Ishikawa (cell line): ENCODE measurements around the gene TRAPPC14.

ENCODE experiments used
- CEBPB ChIP-seq: IDR thresholded peaks from 2 replicates; pipeline ENCODE4 v1.6.1; 2012
- CREB1 ChIP-seq: IDR thresholded peaks from 2 replicates; pipeline ENCODE4 v1.6.1; 2012; ENCODE audit warnings: low read depth
- EGR1 ChIP-seq: IDR thresholded peaks from 2 replicates; pipeline ENCODE4 v1.6.1; 2012
- EP300 ChIP-seq: IDR thresholded peaks from 2 replicates; pipeline ENCODE4 v1.6.1; 2012; ENCODE audit warnings: borderline replicate concordance
- FOXM1 ChIP-seq: IDR thresholded peaks from 2 replicates; pipeline ENCODE4 v1.6.1; 2012; ENCODE audit warnings: low read depth, borderline replicate concordance
- MAX ChIP-seq: IDR thresholded peaks from 2 replicates; pipeline ENCODE4 v1.6.1; 2012
- NFIC ChIP-seq: IDR thresholded peaks from 2 replicates; pipeline ENCODE4 v1.6.1; 2012
- RAD21 ChIP-seq: IDR thresholded peaks from 2 replicates; pipeline ENCODE4 v1.6.1; 2012; ENCODE audit warnings: low read depth
- REST ChIP-seq: IDR thresholded peaks from 2 replicates; pipeline ENCODE4 v1.6.1; 2012; ENCODE audit warnings: low read depth, mild to moderate bottlenecking
- TAF1 ChIP-seq: IDR thresholded peaks from 2 replicates; pipeline ENCODE4 v1.6.1; 2012; ENCODE audit warnings: low read depth, mild to moderate bottlenecking
- TCF12 ChIP-seq: IDR thresholded peaks from 2 replicates; pipeline ENCODE4 v1.6.1; 2012; ENCODE audit warnings: low read depth
- TEAD4 ChIP-seq: IDR thresholded peaks from 2 replicates; pipeline ENCODE4 v1.6.1; 2012
- USF1 ChIP-seq: IDR thresholded peaks from 2 replicates; pipeline ENCODE4 v1.6.1; 2012
- YY1 ChIP-seq: IDR thresholded peaks from 2 replicates; pipeline ENCODE4 v1.6.1; 2012; ENCODE audit warnings: low read depth
- ZBTB7A ChIP-seq: IDR thresholded peaks from 2 replicates; pipeline ENCODE4 v1.6.1; 2012; ENCODE audit warnings: low read depth

TRAPPC14 gene

GRCh38 chr7:100130608-100131453 is 27.7 kb downstream of the TRAPPC14 start:
- TF ChIP-seq EP300 (no peak), RAD21 (peak; percentile 66)

GRCh38 chr7:100128637-100128963 is 29.9 kb downstream of the TRAPPC14 start:
- no peak for TF ChIP-seq TEAD4

- TF ChIP-seq TEAD4 (no peak), CEBPB (no peak), USF1 (no peak), TCF12 (no peak), RAD21 (no peak), REST (no peak), EP300 (no peak), FOXM1 (no peak), MAX (no peak), EGR1 (no peak), TAF1 (no peak)
Observed at GRCh38 chr7:100127866-100128636, 30.5 kb downstream of the TRAPPC14 start.

GRCh38 chr7:100126931-100127865 is 31.3 kb downstream of the TRAPPC14 start, which contains the start of gene MBLAC1:
MBLAC1 (plus strand) TSS chr7:100126967; CDS start chr7:100127396, 429 bp downstream.
- TF ChIP-seq REST: no peak
- TF ChIP-seq FOXM1: no peak
- peak; percentile 84 for TF ChIP-seq TAF1
- TF ChIP-seq TEAD4: no peak
- TF ChIP-seq USF1: no peak
- TF ChIP-seq RAD21: no peak
- TF ChIP-seq MAX: peak; percentile 64
- no peak for TF ChIP-seq NFIC
- peak; percentile 41; the same call in 1 of the 2 replicates for TF ChIP-seq TCF12
- TF ChIP-seq CREB1: no peak
- peak; percentile 93 for TF ChIP-seq ZBTB7A
- TF ChIP-seq EGR1: no peak
- TF ChIP-seq YY1: peak; percentile 90
- TF ChIP-seq EP300: no peak; the same call in 1 of the 2 replicates
- TF ChIP-seq CEBPB: no peak

GRCh38 chr7:100126239-100126930 is 32.1 kb downstream of the TRAPPC14 start:
- TF ChIP-seq USF1 (peak; percentile 50; the same call in 1 of the 2 replicates), FOXM1 (0 out of 2 replicates have a peak, but pooled peaks have one; percentile 12), EGR1 (no peak)
